Activated CD4-positive, CD25-positive, alpha-beta regulatory T cell (primary cell): ENCODE data around the gene TK1.
"Not testable (repeated sequence)": the region's sequence is repeated elsewhere in the genome, so short reads cannot be mapped to it uniquely, and the experiment has no call there.

Experiments
- DNase-seq, 4 experiments: peaks; one replicate each; lab custom pipeline; 2025; lab: John Stamatoyannopoulos, UW

The TK1 gene

GRCh38 chr17:78176548-78177025, 10.3 kb downstream of the TK1 start:
- DNase-seq, result peak; percentile 52 to 64 (median 62)

DNA sequence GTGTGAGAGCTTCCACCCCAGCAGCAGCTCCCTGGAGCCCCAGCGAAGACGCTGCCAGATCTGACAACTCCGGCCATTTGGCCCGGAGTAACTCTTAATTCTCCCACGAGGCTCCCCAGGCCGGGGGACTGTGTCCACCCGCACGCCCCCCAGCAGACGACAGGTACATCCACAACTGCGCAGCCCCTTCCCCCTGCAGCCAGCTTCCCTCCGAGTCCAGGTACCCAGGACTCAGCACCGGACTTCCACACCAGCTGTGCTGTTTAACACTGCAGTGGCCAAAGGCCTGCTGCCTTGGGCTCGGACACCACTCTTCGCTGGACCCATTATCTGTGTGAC, 11.2 kb downstream of the TK1 start:
- no peak for DNase-seq

GRCh38 chr17:78174870-78175642, 11.8 kb downstream of the TK1 start:
- DNase-seq, result no peak

DNA sequence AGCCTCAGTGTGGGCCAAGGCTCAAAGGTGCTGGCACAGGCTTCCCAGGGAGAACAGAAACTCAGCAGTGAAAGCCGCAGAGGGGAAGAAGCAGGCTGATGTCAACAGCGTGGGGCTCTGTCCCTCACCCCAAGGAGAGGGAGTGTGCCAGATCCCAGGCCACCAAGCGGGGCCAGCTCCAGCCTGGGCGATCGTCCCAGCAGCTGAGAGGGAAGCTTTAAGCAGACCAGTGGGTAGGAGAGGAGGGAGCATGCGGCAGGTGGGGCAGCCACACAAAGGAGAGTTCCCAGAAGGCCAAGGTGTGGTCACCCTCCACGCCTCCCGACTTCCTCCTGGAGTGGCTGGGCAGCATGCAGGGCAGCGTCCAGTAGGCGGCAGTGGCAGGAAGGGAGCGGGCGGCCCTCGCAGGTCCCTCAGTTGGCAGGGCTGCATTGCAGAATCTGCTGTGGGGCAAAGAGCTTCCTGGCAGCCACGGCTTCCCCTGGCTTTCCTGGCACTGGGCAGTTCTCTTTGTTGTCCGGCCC, 12.4 kb downstream of the TK1 start:
- DNase-seq, result no peak

DNA sequence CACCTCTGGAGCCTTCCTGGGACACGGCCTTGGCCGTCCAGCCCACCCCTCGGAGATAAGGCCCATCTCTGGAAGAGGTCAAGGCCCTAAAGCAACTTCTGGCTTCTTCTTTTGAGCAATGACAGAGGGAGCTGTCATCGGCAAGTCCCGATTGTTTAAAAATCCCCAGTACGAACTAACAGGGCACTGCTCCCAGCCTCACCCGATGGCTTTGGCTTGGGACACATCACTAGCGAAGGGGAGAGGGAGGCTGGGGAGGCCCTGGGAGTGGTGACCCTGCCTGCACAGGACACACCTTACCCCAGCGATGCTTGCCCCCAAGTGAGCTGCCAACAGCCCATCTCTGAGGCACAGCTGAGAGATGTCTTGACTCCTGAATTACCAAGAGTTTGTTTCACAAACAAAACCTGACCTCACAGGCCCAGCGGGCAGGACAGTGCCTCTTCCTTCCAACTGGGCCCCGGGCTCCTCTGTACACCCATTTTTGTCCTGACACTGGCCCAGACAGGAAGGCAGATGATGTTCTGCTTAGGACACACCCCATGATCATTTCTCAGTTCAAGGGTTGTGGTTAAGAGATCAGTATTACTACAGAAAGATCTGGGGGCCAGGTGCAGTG, 13.6 kb downstream of the TK1 start:
- no peak for DNase-seq

DNA sequence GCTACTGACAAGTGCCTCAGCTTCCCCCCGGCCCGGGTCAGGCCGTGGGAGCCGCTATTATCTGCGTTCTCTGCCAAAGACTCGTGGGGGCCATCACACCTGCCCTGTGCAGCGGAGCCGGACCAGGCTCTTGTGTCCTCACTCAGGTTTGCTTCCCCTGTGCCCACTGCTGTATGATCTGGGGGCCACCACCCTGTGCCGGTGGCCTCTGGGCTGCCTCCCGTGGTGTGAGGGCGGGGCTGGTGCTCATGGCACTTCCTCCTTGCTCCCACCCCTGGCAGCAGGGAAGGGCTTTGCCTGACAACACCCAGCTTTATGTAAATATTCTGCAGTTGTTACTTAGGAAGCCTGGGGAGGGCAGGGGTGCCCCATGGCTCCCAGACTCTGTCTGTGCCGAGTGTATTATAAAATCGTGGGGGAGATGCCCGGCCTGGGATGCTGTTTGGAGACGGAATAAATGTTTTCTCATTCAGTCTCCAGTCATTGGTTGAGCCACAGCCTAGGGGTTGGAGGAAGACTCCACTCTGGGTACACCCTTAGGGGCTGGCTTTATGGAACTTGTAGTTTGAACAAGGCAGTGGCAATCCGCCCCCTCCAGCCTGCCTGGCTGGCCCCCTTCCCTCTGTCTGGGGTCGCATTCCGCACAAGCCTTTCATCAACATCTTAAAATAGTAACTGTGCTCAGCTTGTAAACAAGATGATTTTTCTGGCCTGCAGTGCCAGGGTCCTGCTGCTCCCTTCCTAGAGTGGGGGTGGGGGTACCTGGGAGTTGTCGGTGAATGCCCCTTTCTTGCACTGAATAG, 14.4 kb downstream of the TK1 start:
- no peak for DNase-seq

GRCh38 chr17:78171591-78172248, 15.1 kb downstream of the TK1 start:
- not testable (repeated sequence) for DNase-seq

DNA sequence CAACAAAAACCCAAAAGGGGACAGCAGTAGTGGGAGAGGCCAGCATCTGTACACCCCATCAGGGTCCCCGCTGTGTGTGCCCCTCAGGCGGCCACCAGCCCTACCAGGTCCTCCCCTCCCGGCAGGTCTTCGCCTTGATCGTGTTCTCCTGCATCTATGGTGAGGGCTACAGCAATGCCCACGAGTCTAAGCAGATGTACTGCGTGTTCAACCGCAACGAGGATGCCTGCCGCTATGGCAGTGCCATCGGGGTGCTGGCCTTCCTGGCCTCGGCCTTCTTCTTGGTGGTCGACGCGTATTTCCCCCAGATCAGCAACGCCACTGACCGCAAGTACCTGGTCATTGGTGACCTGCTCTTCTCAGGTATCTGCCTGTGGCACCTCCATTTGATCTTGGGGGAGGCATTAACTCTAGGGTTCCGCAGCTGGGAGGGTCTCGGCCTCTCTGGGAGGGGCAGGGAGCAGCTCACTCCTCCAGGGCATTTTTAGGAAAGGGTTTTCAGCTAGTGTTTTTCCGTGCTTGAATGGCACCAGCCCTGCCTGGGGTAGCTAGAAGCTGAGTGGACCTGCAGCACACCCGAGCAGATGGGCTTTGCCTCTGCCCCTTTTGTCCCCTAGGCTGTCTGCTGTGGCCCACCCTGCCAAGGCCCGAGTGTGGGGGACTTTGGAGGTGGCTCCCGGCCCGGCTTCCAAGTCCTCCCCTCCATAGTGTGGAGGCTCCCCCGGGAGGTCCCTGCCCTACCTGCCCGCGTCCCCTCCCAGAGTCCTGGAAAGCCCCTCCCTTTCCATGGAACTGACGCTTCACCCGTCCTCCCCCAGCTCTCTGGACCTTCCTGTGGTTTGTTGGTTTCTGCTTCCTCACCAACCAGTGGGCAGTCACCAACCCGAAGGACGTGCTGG, 15.9 kb downstream of the TK1 start:
- no peak for DNase-seq

GRCh38 chr17:78168903-78169793, 17.7 kb downstream of the TK1 start:
- DNase-seq, result no peak

DNA sequence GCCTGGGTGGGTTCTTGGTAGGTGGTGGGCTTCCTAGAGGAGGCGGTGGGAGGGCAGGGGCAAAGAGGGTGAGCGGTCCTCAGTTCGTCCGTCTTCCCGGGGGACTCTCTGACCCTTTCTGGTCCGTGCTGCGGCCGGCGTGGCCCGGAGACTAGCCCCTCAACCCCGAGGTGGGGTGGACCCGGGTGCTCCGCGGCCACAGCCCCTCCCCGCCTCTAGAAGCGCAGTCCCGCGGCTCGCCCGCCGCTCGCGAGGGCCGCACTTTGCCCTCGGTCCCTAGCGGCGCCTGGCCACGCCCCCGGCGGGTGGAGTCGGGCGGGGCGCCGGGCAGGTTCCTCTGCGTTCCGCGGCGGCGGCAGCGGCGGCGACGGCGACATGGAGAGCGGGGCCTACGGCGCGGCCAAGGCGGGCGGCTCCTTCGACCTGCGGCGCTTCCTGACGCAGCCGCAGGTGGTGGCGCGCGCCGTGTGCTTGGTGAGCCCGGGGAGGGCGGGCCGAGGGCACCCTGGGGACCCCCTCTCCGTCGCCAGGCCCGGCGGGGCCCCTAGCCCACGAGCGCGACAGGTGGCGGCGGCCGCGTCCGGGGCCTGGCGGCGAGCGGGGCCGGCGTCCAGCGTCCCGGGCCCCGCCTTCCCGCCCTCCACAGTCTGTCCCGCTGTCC, 18.5 kb downstream of the TK1 start, which contains the start of gene SYNGR2:
SYNGR2 (plus strand) TSS at position 340 of the 661 bp plus-strand sequence; CDS start at position 376, 36 bp downstream.
- DNase-seq, result peak; percentile 68 to 86 (median 83)

- no peak for DNase-seq
These were observed 20.4 kb downstream of the TK1 start for GRCh38 chr17:78166416-78166815.

GRCh38 chr17:78164748-78165607, 21.9 kb downstream of the TK1 start:
- DNase-seq, result no peak

DNA sequence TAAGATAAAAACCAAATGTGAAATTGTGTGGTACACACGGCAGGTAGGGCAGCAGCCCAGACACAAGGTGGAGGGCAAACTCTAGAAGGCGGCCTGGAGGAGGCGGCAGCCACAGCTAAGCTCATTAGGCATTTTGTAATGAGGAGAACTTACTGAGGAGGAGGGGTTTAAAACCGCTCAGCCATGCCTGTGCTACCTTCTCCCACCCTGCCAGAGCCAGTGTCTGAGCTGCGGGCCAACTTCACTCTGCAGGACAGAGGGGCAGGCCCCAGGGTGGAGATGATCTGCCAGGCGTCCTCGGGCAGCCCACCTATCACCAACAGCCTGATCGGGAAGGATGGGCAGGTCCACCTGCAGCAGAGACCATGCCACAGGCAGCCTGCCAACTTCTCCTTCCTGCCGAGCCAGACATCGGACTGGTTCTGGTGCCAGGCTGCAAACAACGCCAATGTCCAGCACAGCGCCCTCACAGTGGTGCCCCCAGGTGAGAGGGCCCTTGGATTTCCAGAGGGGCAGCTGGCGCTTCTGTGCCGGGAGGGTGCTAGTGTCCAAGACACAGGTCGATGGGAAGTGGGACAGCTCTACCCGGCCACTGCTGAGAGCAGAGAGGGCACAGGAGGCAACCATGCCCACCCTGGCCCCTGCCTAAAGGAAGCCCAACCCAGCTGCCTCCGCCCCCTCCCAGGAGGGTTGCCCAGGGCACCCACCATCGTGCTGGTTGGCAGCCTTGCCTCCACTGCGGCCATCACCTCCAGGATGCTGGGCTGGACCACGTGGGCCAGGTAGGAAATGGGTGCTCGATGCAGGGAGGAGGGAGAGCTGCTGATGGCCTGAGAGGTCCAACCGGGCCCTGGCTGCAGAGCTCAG, 22.7 kb downstream of the TK1 start:
- DNase-seq, result no peak

GRCh38 chr17:78159575-78160158, 27.2 kb downstream of the TK1 start:
- DNase-seq, result no peak

DNA sequence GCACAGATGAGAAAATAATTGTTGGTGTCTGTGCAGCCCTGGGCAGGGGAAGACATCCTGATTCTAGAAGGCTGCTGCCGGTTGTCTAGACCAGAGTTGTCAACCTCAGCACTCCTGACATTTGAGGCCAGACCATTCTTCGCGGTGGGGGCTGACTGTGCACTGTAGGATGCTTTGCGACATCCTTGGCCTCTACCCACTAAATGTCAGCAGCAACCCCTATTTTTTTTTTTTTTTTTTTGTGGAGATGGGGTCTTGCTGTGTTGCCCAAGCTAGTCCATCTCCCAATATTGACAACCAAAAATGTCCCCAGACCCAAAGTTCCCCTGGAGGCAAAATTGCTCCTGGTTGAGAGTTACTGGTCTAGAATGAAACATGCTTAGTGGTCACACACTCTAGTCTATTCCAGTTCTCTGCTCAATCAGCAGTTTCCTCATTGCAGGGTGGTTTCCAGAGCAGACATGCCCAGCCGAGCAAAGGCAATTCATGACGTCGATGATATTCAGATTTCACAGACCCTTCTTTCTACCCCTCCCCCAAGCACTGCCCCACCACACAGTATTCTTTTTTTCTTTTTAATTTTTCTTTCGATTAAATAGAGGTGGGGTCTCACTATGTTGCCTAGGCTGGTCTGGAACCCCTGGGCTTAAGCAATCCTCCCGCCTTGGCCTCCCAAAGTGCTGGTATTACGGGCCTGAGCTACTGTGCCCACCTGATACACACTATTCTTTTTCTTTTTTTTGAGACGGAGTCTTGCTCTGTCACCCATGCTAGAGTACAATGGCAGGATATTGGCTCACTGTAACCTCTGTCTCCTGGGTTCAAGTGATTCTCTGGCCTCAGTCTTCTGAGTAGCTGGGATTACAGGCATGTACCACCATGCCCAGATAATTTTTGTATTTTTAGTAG, 31.7 kb downstream of the TK1 start:
- no peak for DNase-seq

DNA sequence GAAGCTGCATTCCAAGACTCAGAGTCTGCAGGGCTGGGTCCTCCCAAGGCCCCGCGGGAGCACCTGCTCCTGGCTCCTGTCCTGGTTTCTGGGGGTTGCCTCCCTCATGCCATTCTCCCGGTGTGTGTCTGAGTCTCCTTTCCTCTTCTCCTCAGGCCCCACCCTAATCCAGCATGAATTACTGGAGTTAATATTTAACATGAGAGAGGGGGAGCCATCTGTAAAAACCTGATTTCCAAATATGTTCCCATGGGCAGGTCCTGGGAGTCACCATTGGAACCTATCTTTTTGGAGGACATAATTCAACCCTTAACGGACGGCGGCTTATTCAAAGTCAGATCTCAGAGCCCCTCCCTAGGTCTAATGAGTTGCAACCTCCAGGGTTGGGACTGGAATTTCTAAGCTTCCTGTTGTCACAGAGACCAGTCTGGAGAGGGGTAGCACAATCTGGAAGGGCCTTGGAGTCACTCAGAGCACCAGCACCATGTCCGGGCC, 35.3 kb downstream of the TK1 start:
- DNase-seq, result no peak
